ENCODE measurements around the gene CRIP2.

Gene CRIP2

GRCh38 chr14:105477660-105478397 is 3.2 kb downstream of the CRIP2 start:
- peak; percentile 66 for DNase-seq

- peak; percentile 50 for DNase-seq
Measured at GRCh38 chr14:105478398-105479251, 4.0 kb downstream of the CRIP2 start.

- DNase-seq = no peak
Measured at GRCh38 chr14:105479431-105480158, 5.0 kb downstream of the CRIP2 start.

- DNase-seq = no peak
Measured at GRCh38 chr14:105480199-105480746, 5.7 kb downstream of the CRIP2 start.

- peak; percentile 87 for DNase-seq
Measured at GRCh38 chr14:105480807-105481801, 6.5 kb downstream of the CRIP2 start.

GRCh38 chr14:105481886-105482457 is 7.4 kb downstream of the CRIP2 start:
- peak; percentile 96 for DNase-seq

GRCh38 chr14:105482486-105483110 is 8.0 kb downstream of the CRIP2 start:
- no peak for DNase-seq

GRCh38 chr14:105483300-105484068 is 8.9 kb downstream of the CRIP2 start:
- no peak for DNase-seq

- DNase-seq = peak; percentile 56
Measured at GRCh38 chr14:105484069-105484996, 9.7 kb downstream of the CRIP2 start.

GRCh38 chr14:105484997-105485393 is 10.4 kb downstream of the CRIP2 start:
- no peak for DNase-seq

GRCh38 chr14:105485739-105486162 is 11.1 kb downstream of the CRIP2 start:
- no peak for DNase-seq

GRCh38 chr14:105486163-105486973 is 11.7 kb downstream of the CRIP2 start, which contains the start of gene CRIP1:
Gene CRIP1 (plus strand): TSS chr14:105486886. CDS start chr14:105487260, 374 bp downstream.
- DNase-seq = no peak

- DNase-seq = peak; percentile 49
Measured at GRCh38 chr14:105486974-105487448, 12.4 kb downstream of the CRIP2 start.

- peak; percentile 66 for DNase-seq
Measured at GRCh38 chr14:105487449-105487985, 12.9 kb downstream of the CRIP2 start.

- no peak for DNase-seq
Measured at GRCh38 chr14:105487986-105488777, 13.6 kb downstream of the CRIP2 start.

- no peak for DNase-seq
Measured at GRCh38 chr14:105488781-105489541, 14.3 kb downstream of the CRIP2 start.
